SJSA1 (cell line): ENCODE data around the gene HAUS3. TPM values are rescaled to one million over a fixed set of nuclear protein-coding genes. Genes with fewer than 3 reads are reported as not detected.

ENCODE experiments used
- DNase-seq, 2 experiments: peaks; one replicate each; pipeline ENCODE4 v3.0.0-alpha.2; 2015 to 2020; ENCODE audit warnings: low spot score in 2 of 2, low read depth in 1 of 2
- H3K27ac ChIP-seq: fragments of 250-450 bp; sonication (Bioruptor Pico); 2 replicates; pipeline ENCODE4 v1.5.1; 2020; ENCODE audit warnings: mild to moderate bottlenecking, moderate library complexity
- H3K27me3 ChIP-seq: fragments of 250-450 bp; sonication (Bioruptor Pico); replicated peaks from 2 replicates; pipeline ENCODE4 v1.5.1; 2020; ENCODE audit warnings: mild to moderate bottlenecking, moderate library complexity
- H3K36me3 ChIP-seq: fragments of 250-450 bp; sonication (Bioruptor Pico); 2 replicates; pipeline ENCODE4 v1.5.1; 2020; ENCODE audit warnings: mild to moderate bottlenecking
- H3K4me1 ChIP-seq: fragments of 250-450 bp; sonication (Bioruptor Pico); replicated peaks from 2 replicates; pipeline ENCODE4 v1.6.1; 2021; ENCODE audit warnings: mild to moderate bottlenecking
- H3K4me3 ChIP-seq: fragments of 250-450 bp; sonication (Bioruptor Pico); 2 replicates; pipeline ENCODE4 v1.5.1; 2020; ENCODE audit warnings: mild to moderate bottlenecking
- H3K9me3 ChIP-seq: fragments of 250-450 bp; sonication (Bioruptor Pico); replicated peaks from 2 replicates; pipeline ENCODE4 v1.5.1; 2020; ENCODE audit warnings: mild to moderate bottlenecking
- total RNA-seq: library from RNA; depleted of rRNA; stranded (reverse); fragments of >200 nt; shearing (Covaris generic); gene quantifications from 2 replicates; pipeline ENCODE4 v1.2.3, GENCODE V29; 2014; rRNA removed

HAUS3 gene
- 10.0 and 16.6 TPM in 2 replicates for total RNA-seq

GRCh38 chr4:2241410-2242353 lies at the start of gene HAUS3, which contains the start of gene POLN:
TSS of gene HAUS3 (minus strand) at chr4:2242121. CDS start at chr4:2240946, 1,175 bp downstream.
TSS of gene POLN (minus strand) at chr4:2242121. CDS start at chr4:2229231, 12,890 bp downstream.
- H3K27ac ChIP-seq = no peak within 1 kb of the TSS
- H3K4me3 ChIP-seq = peak within 1 kb of the TSS; percentile 75
- no peaks in the 10 kb centered on the region for H3K27me3 ChIP-seq
- H3K9me3 ChIP-seq = no peaks in the 10 kb centered on the region
- peak; percentile 83 to 93 for DNase-seq
- H3K4me1 ChIP-seq = 0 out of 2 replicates have a peak, but pooled peaks cover 4% of the 10 kb centered on the region
- H3K36me3 ChIP-seq = peaks cover 3% of the 10 kb centered on the region; the same call in 1 of the 2 replicates

- no peak for DNase-seq
- Histone ChIP-seq H3K9me3 (no peaks in the 10 kb centered on the region), H3K27me3 (no peaks in the 10 kb centered on the region), H3K4me1 (no peaks in the 10 kb centered on the region), H3K4me3 (no peak overlapping the region), H3K36me3 (no peaks in the 10 kb centered on the region), H3K27ac (no peak overlapping the region)
These were observed 49.2 kb upstream of the HAUS3 start for GRCh38 chr4:2290974-2291704.

- Histone ChIP-seq H3K27me3 (no peaks in the 10 kb centered on the region), H3K4me1 (no peaks in the 10 kb centered on the region), H3K9me3 (no peaks in the 10 kb centered on the region), H3K36me3 (no peaks in the 10 kb centered on the region), H3K4me3 (no peak overlapping the region), H3K27ac (no peak overlapping the region)
- DNase-seq = no peak
These were observed 48.6 kb upstream of the HAUS3 start for GRCh38 chr4:2290488-2290887.

- no peaks in the 10 kb centered on the region for H3K9me3 ChIP-seq
- no peaks in the 10 kb centered on the region for H3K4me1 ChIP-seq
- DNase-seq = no peak
- H3K4me3 ChIP-seq = no peak overlapping the region
- H3K36me3 ChIP-seq = no peaks in the 10 kb centered on the region
- H3K27ac ChIP-seq = no peak overlapping the region
- no peaks in the 10 kb centered on the region for H3K27me3 ChIP-seq
These were observed 48.0 kb upstream of the HAUS3 start for GRCh38 chr4:2289955-2290333.

- no peak overlapping the region for H3K27ac ChIP-seq
- no peaks in the 10 kb centered on the region for H3K36me3 ChIP-seq
- H3K9me3 ChIP-seq = no peaks in the 10 kb centered on the region
- DNase-seq = no peak
- no peaks in the 10 kb centered on the region for H3K4me1 ChIP-seq
- no peak overlapping the region for H3K4me3 ChIP-seq
- H3K27me3 ChIP-seq = no peaks in the 10 kb centered on the region
These were observed 47.5 kb upstream of the HAUS3 start for GRCh38 chr4:2289311-2289954.

GRCh38 chr4:2288051-2288541 lies 46.2 kb upstream of the HAUS3 start:
- H3K9me3 ChIP-seq = no peaks in the 10 kb centered on the region
- H3K4me3 ChIP-seq = no peak overlapping the region
- H3K36me3 ChIP-seq = no peaks in the 10 kb centered on the region
- DNase-seq = no peak
- no peaks in the 10 kb centered on the region for H3K4me1 ChIP-seq
- H3K27ac ChIP-seq = no peak overlapping the region
- no peaks in the 10 kb centered on the region for H3K27me3 ChIP-seq

- DNase-seq = no peak
- Histone ChIP-seq H3K4me3 (no peak overlapping the region), H3K27ac (no peak overlapping the region), H3K36me3 (no peaks in the 10 kb centered on the region), H3K27me3 (no peaks in the 10 kb centered on the region), H3K9me3 (no peaks in the 10 kb centered on the region), H3K4me1 (no peaks in the 10 kb centered on the region)
These were observed 45.6 kb upstream of the HAUS3 start for GRCh38 chr4:2287594-2287915.

GRCh38 chr4:2286904-2287593 lies 45.1 kb upstream of the HAUS3 start:
- H3K4me1 ChIP-seq = no peaks in the 10 kb centered on the region
- no peak overlapping the region for H3K27ac ChIP-seq
- no peak overlapping the region for H3K4me3 ChIP-seq
- no peaks in the 10 kb centered on the region for H3K9me3 ChIP-seq
- DNase-seq = no peak
- no peaks in the 10 kb centered on the region for H3K27me3 ChIP-seq
- H3K36me3 ChIP-seq = no peaks in the 10 kb centered on the region

- H3K27me3 ChIP-seq = no peaks in the 10 kb centered on the region
- H3K4me1 ChIP-seq = no peaks in the 10 kb centered on the region
- H3K27ac ChIP-seq = no peak overlapping the region
- no peaks in the 10 kb centered on the region for H3K36me3 ChIP-seq
- no peak overlapping the region for H3K4me3 ChIP-seq
- DNase-seq = no peak
- H3K9me3 ChIP-seq = no peaks in the 10 kb centered on the region
These were observed 43.9 kb upstream of the HAUS3 start for GRCh38 chr4:2285613-2286381.

- no peak for DNase-seq
- Histone ChIP-seq H3K4me3 (no peak overlapping the region), H3K9me3 (no peaks in the 10 kb centered on the region), H3K27ac (no peak overlapping the region), H3K27me3 (no peaks in the 10 kb centered on the region), H3K36me3 (no peaks in the 10 kb centered on the region), H3K4me1 (no peaks in the 10 kb centered on the region)
These were observed 43.2 kb upstream of the HAUS3 start for GRCh38 chr4:2284934-2285612.

- Histone ChIP-seq H3K27me3 (no peaks in the 10 kb centered on the region), H3K36me3 (no peaks in the 10 kb centered on the region), H3K4me3 (no peak overlapping the region), H3K4me1 (no peaks in the 10 kb centered on the region), H3K9me3 (no peaks in the 10 kb centered on the region), H3K27ac (no peak overlapping the region)
- DNase-seq = no peak
These were observed 42.4 kb upstream of the HAUS3 start for GRCh38 chr4:2284161-2284933.
